A549 (cell line): ENCODE results near the gene IGSF22. TPM values are rescaled to one million over a fixed set of nuclear protein-coding genes. Genes with fewer than 3 reads are reported as not detected.

ENCODE experiments used
- ATAC-seq, 2 experiments: fragments of 200-7000 bp in 1 of 2; fragments of >200 bp in 1 of 2; cut with Nextera tagmentation in 1 of 2; cut with Tn5 transposase in 1 of 2; 3 replicates each; pipeline versions ENCODE4 v1.8.0 to v1.9.1; 2018 to 2020; ENCODE audit warnings: mild to moderate bottlenecking in 1 of 2, moderate library complexity in 1 of 2
- CTCF ChIA-PET: fragments of 300-600 bp; sonication (Branson Sonifier 250); formaldehyde crosslinking; extraction: SDS; loops from one replicate; lab custom pipeline; 2021; ENCODE audit warnings: antibody characterized with exemption, inconsistent platforms; lab: Yijun Ruan, JAX
- POLR2A ChIA-PET: fragments of 350-600 bp; formaldehyde crosslinking; extraction: SDS; loops from one replicate; lab custom pipeline; 2021; ENCODE audit warnings: antibody characterized with exemption, inconsistent platforms; lab: Yijun Ruan, JAX
- DNase-seq, 2 experiments: peaks; one replicate each; pipeline versions ENCODE4 v3.0.0 to v3.0.0-alpha.2; 2011 to 2016; ENCODE audit warnings: low read depth in 1 of 2, low spot score in 1 of 2
- FAIRE-seq: peaks from 2 replicates; lab custom pipeline; 2011; peaks lifted over from hg19 to GRCh38; lab: Jason Lieb, UNC
- H3K27ac ChIP-seq, 2 experiments: fragments of >200 bp; sonication (Bioruptor Twin); formaldehyde crosslinking; 3 replicates each; pipeline ENCODE4 v1.5.1; 2016 to 2017
- H3K4me1 ChIP-seq: fragments of >200 bp; sonication (Bioruptor Twin); formaldehyde crosslinking; 3 replicates; pipeline ENCODE4 v1.6.1; 2016
- H3K4me2 ChIP-seq: fragments of >200 bp; sonication (Bioruptor Twin); formaldehyde crosslinking; 3 replicates; pipeline ENCODE4 v1.6.1; 2016
- H3K4me3 ChIP-seq: fragments of >200 bp; sonication (Bioruptor Twin); formaldehyde crosslinking; 3 replicates; pipeline ENCODE4 v1.5.1; 2016
- H3K9me3 ChIP-seq: fragments of >200 bp; sonication (Bioruptor Twin); formaldehyde crosslinking; 3 replicates; pipeline ENCODE4 v1.6.1; 2016
- BCL3 ChIP-seq: fragments of >200 bp; sonication (Bioruptor Twin); formaldehyde crosslinking; IDR thresholded peaks from 3 replicates; pipeline ENCODE4 v1.6.1; 2016
- CBX8 ChIP-seq: fragments of 200-600 bp; sonication (generic); IDR thresholded peaks from 2 replicates; pipeline ENCODE4 v1.6.1; 2016
- CEBPB ChIP-seq, 2 experiments: fragments of >200 bp in 1 of 2; sonication (Bioruptor Twin) in 1 of 2; formaldehyde crosslinking in 1 of 2; IDR thresholded peaks; 2 replicates each; pipeline ENCODE4 v1.6.1; 2012 to 2016
- CHD2 ChIP-seq: fragments of 150-350 bp; IDR thresholded peaks from 2 replicates; pipeline ENCODE4 v1.6.1; 2014; ENCODE audit warnings: low read length; ENCODE audit not compliant: partially characterized antibody
- CHD4 ChIP-seq: fragments of 200-600 bp; sonication (generic); IDR thresholded peaks from 2 replicates; pipeline ENCODE4 v1.6.1; 2016; ENCODE audit warnings: antibody characterized with exemption, mild to moderate bottlenecking, borderline replicate concordance
- CTCF ChIP-seq: fragments of >200 bp; sonication (Bioruptor Twin); formaldehyde crosslinking; IDR thresholded peaks from 3 replicates; pipeline ENCODE4 v1.5.1; 2016
- EHF ChIP-seq: fragments of 250-450 bp; sonication (Bioruptor Pico); IDR thresholded peaks from 2 replicates; pipeline ENCODE4 v1.5.0; 2020; ENCODE audit warnings: mild to moderate bottlenecking
- EHMT2 ChIP-seq: fragments of 200-600 bp; sonication (generic); IDR thresholded peaks from 2 replicates; pipeline ENCODE4 v1.6.1; 2016; ENCODE audit warnings: antibody characterized with exemption, low read depth, mild to moderate bottlenecking, moderate library complexity
- ESRRA ChIP-seq: fragments of 150-350 bp; IDR thresholded peaks from 2 replicates; pipeline ENCODE4 v1.6.1; 2014; ENCODE audit warnings: mild to moderate bottlenecking, low read length, borderline replicate concordance
- FOXS1 ChIP-seq: fragments of 250-450 bp; sonication (Bioruptor Pico); IDR thresholded peaks from 2 replicates; pipeline ENCODE4 v1.5.0; 2020; ENCODE audit warnings: mild to moderate bottlenecking, moderate library complexity
- HDAC2 ChIP-seq: fragments of 200-600 bp; sonication (generic); IDR thresholded peaks from 2 replicates; pipeline ENCODE4 v1.6.1; 2016
- HES2 ChIP-seq: fragments of >200 bp; sonication (Bioruptor Twin); formaldehyde crosslinking; IDR thresholded peaks from 2 replicates; pipeline ENCODE4 v1.6.1; 2016
- HOXB5 ChIP-seq: fragments of 250-450 bp; sonication (Bioruptor Pico); IDR thresholded peaks from 2 replicates; pipeline ENCODE4 v1.5.0; 2020; ENCODE audit warnings: mild to moderate bottlenecking, moderate library complexity
- JUN ChIP-seq, 2 experiments: fragments of >200 bp; sonication (Bioruptor Twin); formaldehyde crosslinking; IDR thresholded peaks; 2 replicates in 1 of 2; 3 replicates in 1 of 2; pipeline ENCODE4 v1.6.1; 2016 to 2017
- MYC ChIP-seq: IDR thresholded peaks from 2 replicates; pipeline ENCODE4 v1.6.1; 2012; ENCODE audit warnings: mild to moderate bottlenecking, inconsistent platforms, low read length, improper control_type of control experiment, borderline replicate concordance
- NFE2L2 ChIP-seq: fragments of 150-350 bp; conservative IDR thresholded peaks from 2 replicates; pipeline ENCODE4 v1.6.1; 2014; ENCODE audit warnings: low read length
- PBX3 ChIP-seq: IDR thresholded peaks from 2 replicates; pipeline ENCODE4 v1.6.1; 2012
- PHF8 ChIP-seq: fragments of 200-600 bp; sonication (generic); IDR thresholded peaks from 2 replicates; pipeline ENCODE4 v1.6.1; 2016; ENCODE audit warnings: low read depth, mild to moderate bottlenecking, antibody characterized with exemption, moderate library complexity, borderline replicate concordance
- POLR2AphosphoS2 ChIP-seq: conservative IDR thresholded peaks from 2 replicates; pipeline ENCODE4 v1.6.1; 2012; ENCODE audit warnings: low read length, improper control_type of control experiment, inconsistent platforms
- RNF2 ChIP-seq: fragments of 200-600 bp; sonication (generic); IDR thresholded peaks from 2 replicates; pipeline ENCODE4 v1.6.1; 2016; ENCODE audit warnings: low read depth, mild to moderate bottlenecking, antibody characterized with exemption, moderate library complexity, borderline replicate concordance
- SMC3 ChIP-seq: fragments of >200 bp; sonication (Bioruptor Twin); formaldehyde crosslinking; IDR thresholded peaks from 3 replicates; pipeline ENCODE4 v1.6.1; 2018; ENCODE audit warnings: inconsistent platforms
- SREBF2 ChIP-seq: fragments of 450-650 bp; IDR thresholded peaks from 2 replicates; pipeline ENCODE4 v1.6.1; 2014; ENCODE audit warnings: mild to moderate bottlenecking, moderate library complexity
- ZFP36 ChIP-seq: fragments of 450-650 bp; IDR thresholded peaks from 2 replicates; pipeline ENCODE4 v1.6.1; 2014; ENCODE audit warnings: borderline replicate concordance; ENCODE audit not compliant: partially characterized antibody
- ZNF302 ChIP-seq: fragments of 250-450 bp; sonication (Bioruptor Pico); IDR thresholded peaks from 2 replicates; pipeline ENCODE4 v1.9.0; 2021; ENCODE audit warnings: inconsistent platforms, mild to moderate bottlenecking, moderate library complexity
- ZSCAN20 ChIP-seq: fragments of 250-450 bp; sonication (Bioruptor Pico); IDR thresholded peaks from 2 replicates; pipeline ENCODE4 v1.8.0; 2022; ENCODE audit warnings: mild to moderate bottlenecking, moderate library complexity
- WGBS: methylation state at CpG from one replicate; pipeline ENCODE4 v1.1.6; 2017; ENCODE audit errors: missing lambda C conversion rate; 5-methylcytosine and 5-hydroxymethylcytosine counted together
- polyA plus RNA-seq, 4 experiments: library from polyadenylated mRNA; depleted of rRNA in 3 of 4; stranded (reverse); fragments of >200 nt; fragmentation: RNase III in 1 of 4; extraction: RNeasy Plus Mini Kit Qiagen cat#74134 plus additional on column Dnase treatment in 1 of 4; gene quantifications; 2 replicates in 3 of 4; 3 replicates in 1 of 4; pipeline ENCODE4 v1.2.3, GENCODE V29; 2011 to 2017

IGSF22 gene
- polyA plus RNA-seq, 2 of the 4 experiments (the other 2 are of a cell fraction): 0.06 TPM; not detected in 1

GRCh38 chr11:18741783-18742182 is 15.8 kb upstream of the IGSF22 start:
- ChIA-PET CTCF (interaction anchor here (2.0 to 8.6 kb wide), 5 partner anchors 11 to 626 kb away, joined by 6 to 112 read pairs (median 14); no protein-coding TSS in a partner anchor), POLR2A (no interaction called here)
- H3K9me3 ChIP-seq: no peaks in the 10 kb centered on the region
- no peak for TF ChIP-seq NFE2L2
- TF ChIP-seq CTCF: peak; percentile 9; the same call in 2 of the 3 replicates
- DNase-seq (no peak), FAIRE-seq (no peak), ATAC-seq (no peak)
- no peak overlapping the region for H3K4me2 ChIP-seq
- no peak overlapping the region for H3K27ac ChIP-seq
- 59% methylated on average over 3 of the region's 3 CpGs for WGBS
- H3K4me1 ChIP-seq: no peaks in the 10 kb centered on the region
- H3K4me3 ChIP-seq: no peak overlapping the region

- WGBS: 76% methylated on average over 4 of the region's 4 CpGs
- no peak overlapping the region for H3K4me3 ChIP-seq
- TF ChIP-seq SREBF2: no peak
- no peak for TF ChIP-seq PHF8
- no peak for TF ChIP-seq CHD4
- TF ChIP-seq RNF2: no peak
- no peak for TF ChIP-seq CHD2
- TF ChIP-seq ZNF302 (CRISPR knock-in tag): no peak
- no peak for TF ChIP-seq ESRRA
- no peak for TF ChIP-seq ZSCAN20 (CRISPR knock-in tag)
- TF ChIP-seq FOXS1: no peak
- TF ChIP-seq NFE2L2: no peak
- TF ChIP-seq HOXB5 (CRISPR knock-in tag): no peak
- TF ChIP-seq CEBPB (IDR thresholded peaks at IDR 0.05): no peak
- TF ChIP-seq BCL3: no peak
- TF ChIP-seq PBX3: no peak
- ATAC-seq (no peak), FAIRE-seq (no peak), DNase-seq (no peak)
- H3K4me1 ChIP-seq: no peaks in the 10 kb centered on the region
- CTCF ChIA-PET: interaction anchor here (0.6 to 8.6 kb wide), 5 partner anchors 9 to 30 kb away, joined by 3 to 112 read pairs (median 4); no protein-coding TSS in a partner anchor
- H3K27ac ChIP-seq: no peak overlapping the region
- H3K4me2 ChIP-seq: no peak overlapping the region
- no peaks in the 10 kb centered on the region for H3K9me3 ChIP-seq
- POLR2A ChIA-PET: no interaction called here
These were observed 13.7 kb upstream of the IGSF22 start for GRCh38 chr11:18739685-18740084.

- DNase-seq (no peak), ATAC-seq (no peak), FAIRE-seq (no peak)
- no peak overlapping the region for H3K4me2 ChIP-seq
- ChIA-PET CTCF (interaction anchor here (1.1 to 4.7 kb wide), 5 partner anchors 9 to 38 kb away, joined by 3 to 35 read pairs (median 4); no protein-coding TSS in a partner anchor), POLR2A (no interaction called here)
- no peaks in the 10 kb centered on the region for H3K4me1 ChIP-seq
- no peak overlapping the region for H3K4me3 ChIP-seq
- no peaks in the 10 kb centered on the region for H3K9me3 ChIP-seq
- WGBS: 89% methylated on average over 8 of the region's 8 CpGs
- no peak overlapping the region for H3K27ac ChIP-seq
- TF ChIP-seq CEBPB (IDR thresholded peaks at IDR 0.05) (no peak), CHD4 (no peak), CBX8 (no peak), JUN (IDR thresholded peaks at IDR 0.05) (no peak), ESRRA (no peak), HES2 (no peak), MYC (no peak), EHF (CRISPR knock-in tag) (no peak), HDAC2 (no peak), EHMT2 (no peak), SMC3 (no peak), POLR2AphosphoS2 (no peak), ZSCAN20 (CRISPR knock-in tag) (no peak), ZFP36 (no peak), HOXB5 (CRISPR knock-in tag) (no peak)
These were observed 11.7 kb upstream of the IGSF22 start for GRCh38 chr11:18737642-18738041.
